Measurements from ENCODE around the gene RNF181. TPM values are rescaled to one million over a fixed set of nuclear protein-coding genes. Genes with fewer than 3 reads are reported as not detected.

The RNF181 gene
- total RNA-seq, 1 donor from 2014 or later, result 155 TPM

DNA sequence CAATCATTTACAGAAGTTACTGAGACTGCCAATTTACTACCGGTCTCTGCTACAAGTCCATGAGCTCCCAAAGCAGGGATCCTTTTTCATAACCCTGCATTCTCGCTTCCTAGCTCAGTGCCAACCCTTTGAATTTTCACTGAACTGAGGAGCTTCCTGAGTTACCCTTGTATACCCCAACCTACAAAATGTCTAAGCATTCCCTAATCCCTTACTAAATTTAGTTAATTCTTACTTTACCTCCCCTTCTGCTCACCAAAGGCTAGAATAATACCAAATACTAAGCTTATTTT, 47.0 kb upstream of the RNF181 start:
- Mint-ChIP-seq H3K36me3 (ENCODE audit: low read depth, unreplicated experiment) (peaks cover 55% of the 10 kb centered on the region), H3K9me3 (ENCODE audit: unreplicated experiment) (no peaks in the 10 kb centered on the region), H3K4me3 (ENCODE audit: unreplicated experiment) (peak overlapping the region; percentile 59), H3K27me3 (ENCODE audit: unreplicated experiment) (peaks cover 4% of the 10 kb centered on the region), H3K4me1 (ENCODE audit: unreplicated experiment) (peaks cover 56% of the 10 kb centered on the region), H3K27ac (ENCODE audit: unreplicated experiment) (no peak overlapping the region)
- no peak for DNase-seq (ENCODE audit: low spot score)
- TF ChIP-seq, protein P1, sequence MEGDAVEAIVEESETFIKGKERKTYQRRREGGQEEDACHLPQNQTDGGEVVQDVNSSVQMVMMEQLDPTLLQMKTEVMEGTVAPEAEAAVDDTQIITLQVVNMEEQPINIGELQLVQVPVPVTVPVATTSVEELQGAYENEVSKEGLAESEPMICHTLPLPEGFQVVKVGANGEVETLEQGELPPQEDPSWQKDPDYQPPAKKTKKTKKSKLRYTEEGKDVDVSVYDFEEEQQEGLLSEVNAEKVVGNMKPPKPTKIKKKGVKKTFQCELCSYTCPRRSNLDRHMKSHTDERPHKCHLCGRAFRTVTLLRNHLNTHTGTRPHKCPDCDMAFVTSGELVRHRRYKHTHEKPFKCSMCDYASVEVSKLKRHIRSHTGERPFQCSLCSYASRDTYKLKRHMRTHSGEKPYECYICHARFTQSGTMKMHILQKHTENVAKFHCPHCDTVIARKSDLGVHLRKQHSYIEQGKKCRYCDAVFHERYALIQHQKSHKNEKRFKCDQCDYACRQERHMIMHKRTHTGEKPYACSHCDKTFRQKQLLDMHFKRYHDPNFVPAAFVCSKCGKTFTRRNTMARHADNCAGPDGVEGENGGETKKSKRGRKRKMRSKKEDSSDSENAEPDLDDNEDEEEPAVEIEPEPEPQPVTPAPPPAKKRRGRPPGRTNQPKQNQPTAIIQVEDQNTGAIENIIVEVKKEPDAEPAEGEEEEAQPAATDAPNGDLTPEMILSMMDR (IDR thresholded peaks at IDR 0.05; ENCODE audit: unreplicated experiment), result no peak

DNA sequence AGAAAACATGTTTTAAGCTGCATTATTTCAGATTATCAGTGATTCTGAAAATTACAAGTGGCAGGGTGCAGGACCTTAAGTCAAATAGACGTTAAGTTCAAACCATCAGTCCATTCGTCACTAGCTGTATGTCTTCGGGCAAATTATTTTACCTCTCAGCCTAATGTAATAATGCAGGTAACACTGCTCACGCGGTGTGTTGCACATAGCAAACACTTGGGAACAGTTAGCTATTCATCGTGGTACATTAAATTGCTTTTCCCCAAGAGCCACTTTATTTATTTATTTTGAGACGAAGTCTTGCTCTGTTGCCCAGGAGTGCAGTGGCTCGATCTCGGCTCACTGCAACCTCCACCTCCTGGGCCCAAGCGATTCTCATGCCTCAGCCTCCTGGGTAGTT, 46.5 kb upstream of the RNF181 start:
- Mint-ChIP-seq H3K4me3 (ENCODE audit: unreplicated experiment) (peak overlapping the region; percentile 59), H3K36me3 (ENCODE audit: low read depth, unreplicated experiment) (peaks cover 55% of the 10 kb centered on the region), H3K4me1 (ENCODE audit: unreplicated experiment) (peaks cover 58% of the 10 kb centered on the region), H3K27me3 (ENCODE audit: unreplicated experiment) (peaks cover 4% of the 10 kb centered on the region), H3K27ac (ENCODE audit: unreplicated experiment) (peak overlapping the region; percentile 36), H3K9me3 (ENCODE audit: unreplicated experiment) (no peaks in the 10 kb centered on the region)
- no peak for DNase-seq (ENCODE audit: low spot score)
- TF ChIP-seq, protein P1 (IDR thresholded peaks at IDR 0.05; ENCODE audit: unreplicated experiment), result no peak

DNA sequence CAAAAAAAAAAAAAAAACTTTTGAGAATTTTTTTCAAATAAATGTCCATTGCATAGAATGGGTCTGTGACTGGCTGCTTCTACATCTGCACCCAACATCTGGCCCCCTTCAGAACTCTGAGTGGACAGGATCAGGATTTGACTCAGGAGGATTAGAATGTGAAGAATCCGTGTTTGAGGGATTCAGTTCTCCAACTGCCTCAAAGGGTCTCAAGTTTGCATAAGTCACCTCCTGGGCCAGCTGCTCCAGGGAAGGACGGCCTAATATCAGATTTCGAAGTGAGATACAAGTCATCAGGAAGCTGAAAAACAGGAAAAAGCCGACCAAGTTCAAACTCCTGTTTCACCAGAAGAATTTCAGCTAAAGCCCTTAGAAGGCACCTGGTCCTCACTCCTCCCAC, 45.7 kb upstream of the RNF181 start:
- Mint-ChIP-seq H3K27me3 (ENCODE audit: unreplicated experiment) (peaks cover 4% of the 10 kb centered on the region), H3K4me1 (ENCODE audit: unreplicated experiment) (peaks cover 62% of the 10 kb centered on the region), H3K36me3 (ENCODE audit: low read depth, unreplicated experiment) (peaks cover 55% of the 10 kb centered on the region), H3K27ac (ENCODE audit: unreplicated experiment) (peak overlapping the region; percentile 88), H3K9me3 (ENCODE audit: unreplicated experiment) (no peaks in the 10 kb centered on the region), H3K4me3 (ENCODE audit: unreplicated experiment) (peak overlapping the region; percentile 27)
- no peak for DNase-seq (ENCODE audit: low spot score)
- TF ChIP-seq, protein P1 (IDR thresholded peaks at IDR 0.05; ENCODE audit: unreplicated experiment), result no peak

DNA sequence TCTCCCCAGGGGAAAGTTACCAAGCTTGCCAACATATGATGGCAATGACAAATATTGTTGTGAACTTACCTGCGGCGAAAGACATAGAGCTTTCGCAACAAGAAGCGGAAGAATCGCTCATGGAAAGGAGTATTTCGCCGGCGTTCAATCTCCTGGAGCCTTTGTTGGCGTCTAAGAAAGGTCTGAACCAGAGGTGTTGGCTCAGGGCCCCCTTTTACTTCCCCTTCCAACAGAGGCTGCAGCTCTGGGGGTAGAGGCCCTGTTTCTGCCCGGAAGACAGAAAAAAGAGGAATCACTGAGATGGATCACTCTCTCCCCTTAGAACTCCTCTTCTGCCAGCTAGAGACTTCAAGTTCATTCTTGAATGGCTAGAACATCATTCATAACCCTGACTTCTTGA, 45.1 kb upstream of the RNF181 start:
- H3K4me3 Mint-ChIP-seq (ENCODE audit: unreplicated experiment), result no peak overlapping the region
- H3K9me3 Mint-ChIP-seq (ENCODE audit: unreplicated experiment), result no peaks in the 10 kb centered on the region
- DNase-seq (ENCODE audit: low spot score), result no peak
- H3K4me1 Mint-ChIP-seq (ENCODE audit: unreplicated experiment), result peaks cover 67% of the 10 kb centered on the region
- peaks cover 56% of the 10 kb centered on the region for H3K36me3 Mint-ChIP-seq (ENCODE audit: low read depth, unreplicated experiment)
- peak overlapping the region; percentile 88 for H3K27ac Mint-ChIP-seq (ENCODE audit: unreplicated experiment)
- TF ChIP-seq, protein P1 (IDR thresholded peaks at IDR 0.05; ENCODE audit: unreplicated experiment), result no peak
- peaks cover 4% of the 10 kb centered on the region for H3K27me3 Mint-ChIP-seq (ENCODE audit: unreplicated experiment)

DNA sequence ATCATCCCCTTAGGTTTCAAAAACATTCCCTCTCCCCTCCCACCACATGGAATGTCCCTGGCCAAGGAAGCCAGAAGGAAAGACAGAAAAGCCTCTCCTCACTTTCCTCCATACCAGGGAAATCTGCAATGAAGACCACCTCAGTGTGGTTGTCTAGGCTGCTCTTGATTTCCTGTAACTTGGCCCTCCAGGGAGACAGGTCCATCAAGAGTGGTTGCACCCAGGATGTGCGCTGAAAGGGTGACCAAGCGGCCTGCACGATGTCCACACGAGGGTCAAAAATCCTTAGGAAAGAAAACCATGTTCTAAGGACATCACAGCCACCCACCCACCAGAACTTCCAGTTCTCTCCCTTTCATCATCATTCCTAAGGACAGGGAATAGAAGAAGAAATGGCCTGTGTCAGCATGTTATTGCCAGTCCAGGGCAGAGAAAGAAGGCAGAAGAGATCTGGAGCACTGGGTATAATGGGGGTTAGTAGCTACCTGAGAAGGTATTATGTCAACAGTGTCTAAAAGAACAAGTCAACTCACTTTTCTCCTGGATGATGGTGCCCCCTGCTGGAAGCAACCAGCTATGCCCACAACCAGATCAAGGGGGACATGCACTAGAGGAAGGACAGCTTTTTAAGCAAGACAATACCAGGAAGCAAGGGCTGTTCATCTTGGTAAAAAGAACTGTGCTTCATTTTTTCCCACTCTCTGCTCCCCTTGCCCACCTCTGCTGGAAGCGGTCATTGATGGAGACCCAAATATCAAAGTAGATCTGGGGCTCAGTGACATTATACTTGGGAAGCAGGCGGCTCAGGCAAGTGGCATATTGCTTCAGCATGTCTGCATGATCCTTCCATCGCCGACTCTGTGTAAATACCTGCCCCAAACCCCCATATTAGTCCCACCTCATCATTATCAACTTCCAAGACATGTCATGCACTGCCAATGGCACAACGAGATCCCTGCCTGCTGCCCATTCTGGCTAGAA, 43.6 kb upstream of the RNF181 start:
- peak; percentile 85 for DNase-seq (ENCODE audit: low spot score)
- peak overlapping the region; percentile 98 for H3K27ac Mint-ChIP-seq (ENCODE audit: unreplicated experiment)
- peaks cover 53% of the 10 kb centered on the region for H3K36me3 Mint-ChIP-seq (ENCODE audit: low read depth, unreplicated experiment)
- peaks cover 72% of the 10 kb centered on the region for H3K4me1 Mint-ChIP-seq (ENCODE audit: unreplicated experiment)
- peak overlapping the region; percentile 47 for H3K4me3 Mint-ChIP-seq (ENCODE audit: unreplicated experiment)
- H3K27me3 Mint-ChIP-seq (ENCODE audit: unreplicated experiment), result peaks cover 4% of the 10 kb centered on the region
- TF ChIP-seq, protein P1 (IDR thresholded peaks at IDR 0.05; ENCODE audit: unreplicated experiment), result peak; percentile 83
- no peaks in the 10 kb centered on the region for H3K9me3 Mint-ChIP-seq (ENCODE audit: unreplicated experiment)
